Kidney epithelial cell (primary cell): ENCODE results near the gene DCC. TPM values are rescaled to one million over a fixed set of nuclear protein-coding genes. Genes with fewer than 3 reads are reported as not detected.

Source experiments
- DNase-seq: peaks from one replicate; pipeline ENCODE4 v3.0.0-alpha.2; 2010; ENCODE audit warnings: low read depth
- H3K27me3 ChIP-seq: 2 replicates; pipeline ENCODE4 v1.6.0; 2011; ENCODE audit warnings: low read length; ENCODE audit not compliant: control insufficient read depth, insufficient read depth
- H3K36me3 ChIP-seq: 2 replicates; pipeline ENCODE4 v1.5.1; 2011; ENCODE audit warnings: low read length; ENCODE audit not compliant: control insufficient read depth, insufficient read depth
- H3K4me3 ChIP-seq: 2 replicates; pipeline ENCODE4 v1.5.1; 2011; ENCODE audit warnings: low read depth, mild to moderate bottlenecking, control low read depth, low read length
- CTCF ChIP-seq: IDR thresholded peaks from 2 replicates; pipeline ENCODE4 v1.5.1; 2011; ENCODE audit warnings: mild to moderate bottlenecking, moderate library complexity, low read length, control low read depth, inconsistent platforms; ENCODE audit not compliant: insufficient read depth, poor library complexity, severe bottlenecking
- total RNA-seq: library from RNA; depleted of rRNA; stranded (reverse); fragments of >200 nt; gene quantifications from 2 replicates; pipeline ENCODE4 v1.2.3, GENCODE V29; 2015

The DCC gene
- total RNA-seq, 1 donor from 2014 or later, result 0.04 TPM

DNA sequence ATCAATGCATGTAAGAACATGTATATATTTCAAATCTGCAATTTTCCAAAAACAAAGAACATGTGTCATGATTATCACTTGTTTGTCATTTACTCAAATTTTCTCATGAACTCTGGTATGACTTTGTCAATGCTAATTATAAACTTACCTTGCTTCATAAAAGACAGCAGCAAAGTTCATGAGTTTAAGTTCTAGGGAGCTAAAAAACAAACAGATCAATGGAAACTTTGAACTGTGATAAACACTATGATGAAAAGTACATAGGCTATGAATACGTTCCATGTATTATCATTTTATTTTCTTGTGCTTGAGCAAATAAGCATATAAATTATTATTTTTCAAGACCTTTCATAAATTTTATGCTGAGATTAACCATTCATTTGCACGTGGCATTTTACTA lies 943.7 kb downstream of the DCC start:
- no peak for TF ChIP-seq CTCF

DNA sequence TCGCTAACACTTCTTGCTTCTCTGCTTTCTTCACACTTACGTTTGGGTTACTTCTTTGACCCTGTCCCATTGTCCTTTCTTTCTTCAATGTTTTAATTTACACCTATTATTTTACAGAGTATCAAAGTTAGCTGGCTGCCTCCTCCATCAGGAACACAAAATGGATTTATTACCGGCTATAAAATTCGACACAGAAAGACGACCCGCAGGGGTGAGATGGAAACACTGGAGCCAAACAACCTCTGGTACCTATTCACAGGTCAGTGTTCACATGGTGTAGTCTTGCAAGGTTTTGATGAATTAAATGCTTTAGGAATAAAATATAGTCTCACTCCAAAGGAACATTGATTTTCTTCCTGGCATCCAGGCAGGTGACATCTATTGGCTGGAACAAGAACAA lies 965.5 kb downstream of the DCC start:
- no peaks in the 10 kb centered on the region for H3K27me3 ChIP-seq
- H3K36me3 ChIP-seq, result no peaks in the 10 kb centered on the region
- DNase-seq, result no peak
- TF ChIP-seq CTCF, result no peak
- H3K4me3 ChIP-seq, result no peak overlapping the region

More for the DNA sequence above, 943.7 kb downstream of the DCC start:
- Histone ChIP-seq H3K4me3 (no peak overlapping the region), H3K36me3 (no peaks in the 10 kb centered on the region), H3K27me3 (no peaks in the 10 kb centered on the region)
- DNase-seq, result no peak

DNA sequence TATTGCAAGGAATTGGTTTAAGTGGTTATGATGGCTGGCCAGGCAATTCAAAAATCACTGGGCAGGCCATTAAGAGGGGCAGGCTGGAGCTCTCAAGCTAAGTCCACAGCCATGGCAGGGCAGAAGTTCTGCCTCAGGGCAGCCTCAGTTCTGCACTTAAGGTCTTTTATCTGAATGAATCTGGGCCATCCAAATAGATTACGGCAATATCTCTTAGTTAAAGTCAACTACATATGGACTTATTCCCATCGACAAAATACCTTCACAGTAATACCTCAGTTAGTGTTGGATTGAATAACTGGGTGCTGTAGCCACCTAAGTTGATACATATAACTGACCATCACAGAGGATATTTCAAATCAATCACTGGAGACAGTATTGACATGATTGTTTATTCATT lies 979.6 kb downstream of the DCC start:
- Histone ChIP-seq H3K27me3 (no peaks in the 10 kb centered on the region), H3K36me3 (no peaks in the 10 kb centered on the region), H3K4me3 (no peak overlapping the region)
- no peak for TF ChIP-seq CTCF
- no peak for DNase-seq

GRCh38 chr18:53322163-53322562 lies 982.2 kb downstream of the DCC start:
- Histone ChIP-seq H3K4me3 (no peak overlapping the region), H3K27me3 (no peaks in the 10 kb centered on the region), H3K36me3 (no peaks in the 10 kb centered on the region)
- no peak for DNase-seq
- TF ChIP-seq CTCF, result no peak

- TF ChIP-seq CTCF, result no peak
- H3K27me3 ChIP-seq, result no peaks in the 10 kb centered on the region
- no peaks in the 10 kb centered on the region for H3K36me3 ChIP-seq
- DNase-seq, result no peak
- no peak overlapping the region for H3K4me3 ChIP-seq
Measured at GRCh38 chr18:53324353-53324752, 984.4 kb downstream of the DCC start.

- H3K36me3 ChIP-seq, result no peaks in the 10 kb centered on the region
- DNase-seq, result no peak
- H3K27me3 ChIP-seq, result no peaks in the 10 kb centered on the region
- no peak for TF ChIP-seq CTCF
- no peak overlapping the region for H3K4me3 ChIP-seq
Measured at GRCh38 chr18:53360501-53361443, 1020.8 kb downstream of the DCC start.
